ENCODE measurements around the gene UPK1A. TPM values are rescaled to one million over a fixed set of nuclear protein-coding genes. Genes with fewer than 3 reads are reported as not detected.

The UPK1A gene
- total and polyA plus RNA-seq, 2 donors (not counting 3 experiments of a cell fraction or from before 2014, with no cell fraction given), result not detected

DNA sequence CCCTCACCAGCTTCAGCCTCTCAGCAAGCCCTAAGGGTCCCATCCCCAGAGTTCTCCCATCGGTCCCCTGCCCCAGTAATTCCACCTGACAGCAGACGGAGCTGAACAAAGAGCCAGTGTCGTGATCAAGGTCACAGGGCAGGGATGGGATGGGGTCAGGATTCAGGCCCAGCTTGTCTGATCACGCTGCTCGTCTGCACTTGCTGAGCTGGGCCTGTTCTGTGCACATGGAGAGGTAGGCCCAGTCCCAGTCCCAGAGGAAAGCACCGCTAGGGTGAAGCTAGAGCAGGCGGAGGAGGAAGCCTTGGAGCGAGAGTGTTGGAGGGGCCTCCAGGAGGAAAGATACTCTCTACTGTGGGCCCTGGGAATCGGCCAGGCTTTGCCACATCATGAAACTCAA, 44.6 kb upstream of the UPK1A start:
- CTCF ChIA-PET, result interaction anchor here (0.6 kb wide), 1 partner anchor 64 kb away, joined by 3 read pairs; no protein-coding TSS in a partner anchor
- dilution Hi-C loops (cut with MboI; ENCODE audit: extremely low pct_ligation_motif_present, low sequenced_read_pairs) (no loop called here), intact Hi-C loops (cut with micrococcal nuclease) (no loop called here)
- Histone ChIP-seq H3K4me1 (ENCODE audit: control insufficient read depth, extremely low read depth, insufficient read depth, low read length) (no peaks in the 10 kb centered on the region), H3K36me3 (ENCODE audit: control insufficient read depth in 2 of 2, extremely low read depth in 1 of 2, insufficient read depth in 2 of 2, low read length in 2 of 2) (peaks cover 0 to 6% of the 10 kb centered on the region in 2 experiments), H3K4me2 (ENCODE audit: insufficient read depth, low read length) (no peak overlapping the region), H3K79me2 (ENCODE audit: control insufficient read depth, insufficient read depth, low read length) (no peaks in the 10 kb centered on the region), H3K27me3 (ENCODE audit: control insufficient read depth in 2 of 2, insufficient read depth in 2 of 2, low read length in 2 of 2) (no peaks in the 10 kb centered on the region), H3K9me3 (replicated peaks; ENCODE audit: control insufficient read depth, insufficient read depth, low read length) (no peaks in the 10 kb centered on the region), H4K20me1 (replicated peaks; ENCODE audit: control insufficient read depth, extremely low read depth, insufficient read depth, low read length) (no peaks in the 10 kb centered on the region), H3K27ac (ENCODE audit: insufficient read depth, low read depth, low read length) (no peak overlapping the region), H3K9ac (replicated peaks; ENCODE audit: extremely low read depth, insufficient read depth, low read length) (no peak overlapping the region), H3K4me3 (replicated peaks in 1 of 3; ENCODE audit: insufficient read depth in 1 of 3, low read depth in 1 of 3, low read length in 3 of 3) (no peak overlapping the region), H3K9me1 (replicated peaks; ENCODE audit: control insufficient read depth, extremely low read depth, insufficient read depth, low read length) (no peaks in the 10 kb centered on the region), H2AFZ (ENCODE audit: low read depth, low read length) (no peak overlapping the region)
- DNase-seq (ENCODE audit: low read depth, low spot score) (no peak), FAIRE-seq (no peak)
- POLR2A ChIA-PET, result no interaction called here
- BruUV-seq (replicated peaks), result no TSS peak
- no peak for TF ChIP-seq MYC (IDR thresholded peaks at IDR 0.05; ENCODE audit: low read depth, low read length)
- no peak for TF ChIP-seq EZH2 (IDR thresholded peaks at IDR 0.05; ENCODE audit: borderline replicate concordance, low read depth, low read length, severe bottlenecking)

DNA sequence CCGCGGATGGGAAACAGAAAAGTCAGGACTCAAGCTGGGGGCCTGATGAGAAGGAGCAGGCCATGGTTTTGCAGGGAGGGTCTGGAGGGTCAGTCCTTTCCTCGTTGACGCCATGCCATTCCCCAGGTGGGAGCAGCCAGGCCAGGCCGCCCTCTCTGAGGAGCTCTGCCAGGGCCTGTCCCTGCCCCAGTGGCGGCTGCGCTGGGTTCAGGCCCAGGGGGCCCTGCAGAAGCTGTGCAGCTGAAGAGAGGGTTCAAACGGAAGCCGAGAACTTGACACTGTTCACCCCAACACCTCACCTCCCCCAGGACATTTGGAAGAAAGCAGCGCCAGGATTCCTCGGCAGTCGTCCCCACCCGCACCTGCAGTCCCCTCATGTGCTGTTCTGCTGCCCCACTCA, 43.6 kb upstream of the UPK1A start:
- peaks cover 0 to 6% of the 10 kb centered on the region in 2 experiments for H3K36me3 ChIP-seq (ENCODE audit: control insufficient read depth in 2 of 2, extremely low read depth in 1 of 2, insufficient read depth in 2 of 2, low read length in 2 of 2)
- H3K79me2 ChIP-seq (ENCODE audit: control insufficient read depth, insufficient read depth, low read length), result no peaks in the 10 kb centered on the region
- DNase-seq (ENCODE audit: low read depth, low spot score), result no peak
- H2AFZ ChIP-seq (ENCODE audit: low read depth, low read length), result no peak overlapping the region
- POLR2A ChIA-PET, result no interaction called here
- no peak for FAIRE-seq
- no TSS peak for BruUV-seq (replicated peaks)
- no peaks in the 10 kb centered on the region for H3K9me1 ChIP-seq (replicated peaks; ENCODE audit: control insufficient read depth, extremely low read depth, insufficient read depth, low read length)
- no peak overlapping the region for H3K4me3 ChIP-seq (replicated peaks in 1 of 3; ENCODE audit: insufficient read depth in 1 of 3, low read depth in 1 of 3, low read length in 3 of 3)
- no peak overlapping the region for H3K9ac ChIP-seq (replicated peaks; ENCODE audit: extremely low read depth, insufficient read depth, low read length)
- no peaks in the 10 kb centered on the region for H3K27me3 ChIP-seq (ENCODE audit: control insufficient read depth in 2 of 2, insufficient read depth in 2 of 2, low read length in 2 of 2)
- CTCF ChIA-PET, result no interaction called here
- dilution Hi-C loops (cut with MboI; ENCODE audit: extremely low pct_ligation_motif_present, low sequenced_read_pairs) (no loop called here), intact Hi-C loops (cut with micrococcal nuclease) (no loop called here)
- no peaks in the 10 kb centered on the region for H3K9me3 ChIP-seq (replicated peaks; ENCODE audit: control insufficient read depth, insufficient read depth, low read length)
- H3K4me2 ChIP-seq (ENCODE audit: insufficient read depth, low read length), result no peak overlapping the region
- no peaks in the 10 kb centered on the region for H4K20me1 ChIP-seq (replicated peaks; ENCODE audit: control insufficient read depth, extremely low read depth, insufficient read depth, low read length)
- TF ChIP-seq, protein P1, sequence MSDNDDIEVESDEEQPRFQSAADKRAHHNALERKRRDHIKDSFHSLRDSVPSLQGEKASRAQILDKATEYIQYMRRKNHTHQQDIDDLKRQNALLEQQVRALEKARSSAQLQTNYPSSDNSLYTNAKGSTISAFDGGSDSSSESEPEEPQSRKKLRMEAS (IDR thresholded peaks at IDR 0.05; ENCODE audit: insufficient read depth, insufficient read length), result no peak
- TF ChIP-seq, protein P2, sequence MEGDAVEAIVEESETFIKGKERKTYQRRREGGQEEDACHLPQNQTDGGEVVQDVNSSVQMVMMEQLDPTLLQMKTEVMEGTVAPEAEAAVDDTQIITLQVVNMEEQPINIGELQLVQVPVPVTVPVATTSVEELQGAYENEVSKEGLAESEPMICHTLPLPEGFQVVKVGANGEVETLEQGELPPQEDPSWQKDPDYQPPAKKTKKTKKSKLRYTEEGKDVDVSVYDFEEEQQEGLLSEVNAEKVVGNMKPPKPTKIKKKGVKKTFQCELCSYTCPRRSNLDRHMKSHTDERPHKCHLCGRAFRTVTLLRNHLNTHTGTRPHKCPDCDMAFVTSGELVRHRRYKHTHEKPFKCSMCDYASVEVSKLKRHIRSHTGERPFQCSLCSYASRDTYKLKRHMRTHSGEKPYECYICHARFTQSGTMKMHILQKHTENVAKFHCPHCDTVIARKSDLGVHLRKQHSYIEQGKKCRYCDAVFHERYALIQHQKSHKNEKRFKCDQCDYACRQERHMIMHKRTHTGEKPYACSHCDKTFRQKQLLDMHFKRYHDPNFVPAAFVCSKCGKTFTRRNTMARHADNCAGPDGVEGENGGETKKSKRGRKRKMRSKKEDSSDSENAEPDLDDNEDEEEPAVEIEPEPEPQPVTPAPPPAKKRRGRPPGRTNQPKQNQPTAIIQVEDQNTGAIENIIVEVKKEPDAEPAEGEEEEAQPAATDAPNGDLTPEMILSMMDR (IDR thresholded peaks at IDR 0.05; ENCODE audit: extremely low read depth in 1 of 2, insufficient read depth in 1 of 2, low read depth in 1 of 2, low read length in 2 of 2), result no peak
- no peak for TF ChIP-seq EZH2 (IDR thresholded peaks at IDR 0.05; ENCODE audit: borderline replicate concordance, low read depth, low read length, severe bottlenecking)
- no peak for TF ChIP-seq POLR2AphosphoS5 (IDR thresholded peaks at IDR 0.05; ENCODE audit: insufficient read depth, low read depth, low read length)
- TF ChIP-seq JUN (IDR thresholded peaks at IDR 0.05; ENCODE audit: borderline replicate concordance, insufficient read depth, insufficient read length, low read depth), result no peak
- TF ChIP-seq FOS (IDR thresholded peaks at IDR 0.05; ENCODE audit: borderline replicate concordance, insufficient read depth, low read length), result no peak
- no peak for TF ChIP-seq GATA2 (IDR thresholded peaks at IDR 0.05; ENCODE audit: insufficient read depth, insufficient read length, low read depth, low read length)
- TF ChIP-seq MYC (IDR thresholded peaks at IDR 0.05; ENCODE audit: low read depth, low read length), result no peak
- no peak for TF ChIP-seq POLR2A (IDR thresholded peaks at IDR 0.05; ENCODE audit: low read depth, low read length)
- H3K27ac ChIP-seq (ENCODE audit: insufficient read depth, low read depth, low read length), result no peak overlapping the region
- no peaks in the 10 kb centered on the region for H3K4me1 ChIP-seq (ENCODE audit: control insufficient read depth, extremely low read depth, insufficient read depth, low read length)
